ENCODE measurements around the gene PSMG3.
"Not testable (repeated sequence)": the region's sequence is repeated elsewhere in the genome, so short reads cannot be mapped to it uniquely, and the experiment has no call there.

Gene PSMG3

GRCh38 chr7:1596181-1597043 is 26.6 kb upstream of the PSMG3 start:
- no peak for DNase-seq

DNA sequence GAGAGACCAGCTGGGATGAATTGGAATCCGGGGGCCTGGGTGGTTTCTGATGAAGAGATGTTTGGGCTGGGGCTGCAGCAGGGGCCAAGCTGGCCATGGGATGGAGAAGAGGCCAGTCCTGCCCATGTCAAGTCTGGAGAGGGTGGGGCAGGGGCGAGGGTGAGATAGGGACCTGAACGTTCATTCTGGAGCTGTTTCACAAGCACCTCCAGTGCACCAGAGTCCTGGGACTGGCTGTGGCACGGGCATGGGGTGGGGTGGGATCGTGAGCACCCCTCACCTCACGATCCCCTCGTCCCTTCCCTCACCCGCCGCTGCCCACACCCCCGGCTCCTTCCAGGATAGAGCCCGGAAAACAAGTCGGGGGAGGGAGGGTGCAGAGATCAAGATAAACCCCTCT is 25.8 kb upstream of the PSMG3 start:
- no peak for DNase-seq

DNA sequence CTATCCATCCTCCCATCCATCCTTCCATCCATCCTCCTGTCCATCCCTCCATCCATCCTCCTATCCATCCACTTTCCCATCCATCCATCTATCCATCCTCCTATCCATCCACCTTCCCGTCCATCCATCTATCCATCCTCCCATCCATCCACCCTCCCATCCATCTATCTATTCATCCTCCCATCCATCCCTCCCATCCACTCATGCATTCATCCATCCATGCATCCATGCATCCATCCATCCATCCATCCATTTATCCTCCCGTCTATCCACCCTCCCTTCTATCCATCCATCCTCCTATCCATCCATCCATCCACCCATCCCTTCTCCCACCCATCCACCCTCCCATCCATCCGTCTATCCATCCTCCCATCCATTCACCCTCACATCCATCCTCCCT is 25.2 kb upstream of the PSMG3 start:
- no peak for DNase-seq

DNA sequence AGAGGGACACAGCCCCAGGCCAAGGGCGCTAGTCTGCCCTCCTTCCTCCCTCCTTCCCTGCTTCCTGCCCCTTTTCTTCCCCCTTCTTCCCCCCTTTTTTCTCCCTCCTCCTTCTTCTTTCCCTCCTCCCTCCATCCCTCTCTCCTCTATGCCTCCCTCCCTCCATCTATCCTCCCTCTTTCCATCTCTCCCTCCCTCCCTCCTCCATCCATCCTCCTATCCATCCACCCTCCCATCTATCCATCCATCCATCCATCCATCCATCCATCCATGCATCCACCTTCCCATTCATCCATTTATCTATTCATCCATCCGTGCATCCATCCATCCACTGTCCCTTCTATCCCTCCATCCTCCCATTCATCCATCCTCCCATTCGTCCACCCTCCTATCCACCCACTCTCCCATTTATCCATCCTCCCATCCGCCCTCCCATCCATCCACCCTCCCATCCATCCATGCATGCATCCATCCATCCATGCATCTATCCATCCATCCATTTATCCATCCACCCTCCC is 24.1 kb upstream of the PSMG3 start:
- no peak for DNase-seq

DNA sequence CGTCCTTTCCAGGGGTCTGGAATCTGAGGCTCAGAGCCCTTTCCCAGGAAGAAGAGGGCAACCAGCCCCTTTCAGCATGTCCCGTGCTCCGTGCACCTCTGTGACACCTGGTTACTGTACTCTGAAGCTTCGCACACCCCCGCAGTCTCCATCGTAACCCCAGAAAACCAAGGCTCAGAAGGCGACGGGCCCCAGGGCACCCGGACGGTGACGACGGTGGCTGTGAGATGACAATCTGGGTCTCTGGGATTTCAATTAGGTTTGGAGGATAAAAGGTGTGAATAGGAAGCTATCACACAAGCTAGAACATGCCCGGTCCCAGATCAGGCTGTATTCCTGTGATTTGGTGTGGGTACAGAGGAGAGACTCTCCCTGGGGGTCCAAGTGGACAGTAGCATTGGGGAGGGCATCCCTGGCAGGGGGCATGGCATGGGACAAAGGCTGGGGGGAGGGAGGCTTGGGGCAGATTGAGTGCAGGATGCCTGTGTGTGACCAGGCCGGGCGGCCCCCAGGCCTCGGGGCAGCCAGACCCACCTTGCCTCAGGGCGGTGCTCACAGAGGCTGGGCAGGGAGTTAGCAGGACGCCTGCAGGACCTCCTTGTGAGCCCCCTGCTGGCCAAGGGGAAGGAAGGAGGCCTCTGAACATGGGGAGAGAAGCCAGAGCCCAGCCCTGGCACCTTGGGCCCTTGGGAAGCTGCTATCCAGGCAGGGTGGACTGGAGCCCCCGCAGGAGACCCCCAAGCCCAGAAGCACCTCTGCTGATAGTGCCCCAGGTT is 23.4 kb upstream of the PSMG3 start:
- no peak for DNase-seq

DNA sequence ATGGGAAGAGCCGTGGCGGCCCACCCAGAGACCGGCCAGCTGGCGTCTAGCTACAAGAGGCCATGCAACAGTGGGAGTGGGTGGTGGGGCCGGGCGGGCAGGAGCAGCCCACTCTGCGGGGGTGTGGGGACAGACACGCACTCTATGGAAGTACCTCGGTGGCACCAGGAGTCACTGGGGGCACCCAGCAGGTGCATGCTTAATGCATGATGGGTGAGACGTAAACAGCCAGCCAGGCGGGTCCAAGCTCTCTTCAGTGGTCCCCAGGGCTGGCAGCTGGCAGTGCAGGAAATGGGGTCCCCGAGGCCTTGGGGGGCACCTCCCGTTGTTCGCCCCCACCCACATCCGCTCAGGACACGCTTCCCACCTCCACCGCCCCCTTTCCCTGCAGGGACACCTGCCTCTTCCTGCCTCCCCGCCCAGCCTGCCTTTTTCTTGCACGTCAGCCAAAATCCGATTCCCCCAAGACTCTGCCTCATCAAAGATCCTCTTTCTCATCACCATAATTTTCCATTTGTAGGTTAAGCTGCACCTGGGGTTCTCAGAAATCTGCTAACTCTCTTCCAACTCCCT is 22.6 kb upstream of the PSMG3 start:
- DNase-seq = no peak

DNA sequence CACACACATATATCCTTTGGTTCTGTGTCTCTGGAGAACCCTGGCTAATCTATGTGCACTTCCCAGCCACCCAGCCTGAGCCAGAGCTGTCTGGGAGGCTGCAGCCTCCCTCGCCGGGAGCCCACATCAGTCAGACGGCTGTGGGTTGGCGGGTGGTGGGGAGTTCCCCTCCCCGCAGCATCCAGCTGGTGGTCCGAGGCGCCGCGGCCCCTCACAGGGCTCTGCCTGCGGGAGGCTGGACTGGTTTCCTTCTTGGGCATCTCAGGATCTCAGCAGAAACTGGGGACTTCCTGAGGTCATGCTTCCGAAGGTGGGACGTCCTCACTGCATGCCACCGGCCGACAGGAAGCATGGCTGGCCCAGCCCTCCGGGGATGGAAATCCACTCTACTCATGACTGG is 22.0 kb upstream of the PSMG3 start:
- DNase-seq = no peak

DNA sequence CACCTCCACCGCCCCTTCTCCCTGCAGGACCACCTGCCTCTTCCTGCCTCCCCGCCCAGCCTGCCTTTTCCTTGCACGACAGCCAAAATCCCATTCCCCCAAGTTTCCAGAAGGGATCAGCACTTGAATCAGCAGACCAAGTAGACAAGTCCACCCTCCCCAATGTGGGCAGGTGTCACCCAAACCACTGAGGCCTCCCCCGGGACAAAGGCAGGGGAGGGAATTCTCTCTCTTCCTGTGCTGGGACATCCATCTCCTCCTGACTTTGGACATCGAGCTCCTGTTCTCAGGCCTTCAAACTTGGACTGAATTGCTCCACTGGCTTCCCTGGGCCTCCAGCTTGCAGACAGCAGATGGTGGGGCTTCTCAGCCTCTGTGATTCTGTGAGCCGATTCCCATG is 21.6 kb upstream of the PSMG3 start:
- DNase-seq = no peak

- no peak for DNase-seq
Measured at GRCh38 chr7:1590887-1591286, 21.1 kb upstream of the PSMG3 start.

- DNase-seq = no peak
Measured at GRCh38 chr7:1590476-1590875, 20.6 kb upstream of the PSMG3 start.

GRCh38 chr7:1588978-1589377 is 19.1 kb upstream of the PSMG3 start:
- DNase-seq = no peak

DNA sequence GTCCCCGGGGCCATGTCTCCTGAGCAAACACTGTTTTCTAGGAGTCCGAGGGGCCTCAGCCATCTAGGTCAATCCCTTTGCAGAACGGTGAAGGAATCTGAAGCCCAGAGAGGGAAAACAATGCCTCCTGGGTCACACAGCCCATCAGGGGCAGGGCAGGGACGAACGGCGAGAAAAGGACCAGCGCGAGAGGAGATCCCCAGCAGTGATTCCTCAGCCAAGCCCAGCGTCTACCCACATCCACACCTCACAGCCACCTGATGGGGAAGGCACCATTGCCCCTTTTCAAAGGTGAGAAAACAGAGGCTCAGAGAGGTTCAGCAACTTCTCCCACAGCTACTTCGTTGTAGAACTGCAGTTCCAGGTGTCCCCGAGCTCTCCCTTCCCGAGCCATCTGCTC is 17.9 kb upstream of the PSMG3 start:
- DNase-seq = no peak

DNA sequence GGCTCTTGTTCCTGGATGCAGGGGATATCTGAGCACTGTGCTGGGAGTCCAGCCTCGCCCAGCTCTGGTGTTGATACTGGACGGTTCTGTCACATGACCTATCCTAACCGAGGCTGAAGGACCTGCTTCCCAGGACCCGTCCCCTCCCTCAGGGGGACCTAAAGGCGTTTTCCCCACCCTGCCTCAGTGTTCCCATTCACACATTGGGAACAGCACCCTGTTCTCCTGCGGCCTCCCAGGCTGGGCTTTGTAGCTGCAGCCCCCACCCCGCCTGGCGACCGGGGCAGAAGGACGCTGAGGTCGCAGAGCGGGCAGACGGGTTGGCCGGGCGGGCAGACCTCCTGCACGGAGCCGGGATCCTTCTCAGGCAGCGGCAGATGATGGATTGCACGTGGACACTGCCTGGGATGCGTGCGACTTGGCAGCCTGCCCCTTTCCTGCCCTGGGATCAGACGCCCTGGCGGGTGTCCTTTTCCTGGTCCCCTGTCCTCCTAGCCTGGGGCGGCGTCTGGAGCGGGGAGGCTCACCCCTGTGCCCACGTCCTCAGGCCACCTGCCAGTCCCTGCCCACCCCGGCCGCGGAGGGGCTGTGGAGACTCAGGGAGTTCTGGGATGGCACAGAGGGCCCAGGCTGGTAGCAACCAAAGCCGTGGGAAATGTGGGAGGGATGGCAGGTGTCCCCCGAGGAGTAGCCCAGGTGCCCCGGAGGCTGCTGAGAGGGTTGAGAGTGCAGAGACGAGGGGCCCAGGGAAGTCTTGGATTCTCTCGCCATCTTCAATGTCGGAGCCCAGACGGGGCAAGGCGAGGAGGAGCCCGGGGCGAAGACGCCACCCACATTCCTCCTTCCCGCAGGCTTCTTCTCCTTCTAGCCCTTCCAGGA is 17.2 kb upstream of the PSMG3 start:
- DNase-seq = no peak

DNA sequence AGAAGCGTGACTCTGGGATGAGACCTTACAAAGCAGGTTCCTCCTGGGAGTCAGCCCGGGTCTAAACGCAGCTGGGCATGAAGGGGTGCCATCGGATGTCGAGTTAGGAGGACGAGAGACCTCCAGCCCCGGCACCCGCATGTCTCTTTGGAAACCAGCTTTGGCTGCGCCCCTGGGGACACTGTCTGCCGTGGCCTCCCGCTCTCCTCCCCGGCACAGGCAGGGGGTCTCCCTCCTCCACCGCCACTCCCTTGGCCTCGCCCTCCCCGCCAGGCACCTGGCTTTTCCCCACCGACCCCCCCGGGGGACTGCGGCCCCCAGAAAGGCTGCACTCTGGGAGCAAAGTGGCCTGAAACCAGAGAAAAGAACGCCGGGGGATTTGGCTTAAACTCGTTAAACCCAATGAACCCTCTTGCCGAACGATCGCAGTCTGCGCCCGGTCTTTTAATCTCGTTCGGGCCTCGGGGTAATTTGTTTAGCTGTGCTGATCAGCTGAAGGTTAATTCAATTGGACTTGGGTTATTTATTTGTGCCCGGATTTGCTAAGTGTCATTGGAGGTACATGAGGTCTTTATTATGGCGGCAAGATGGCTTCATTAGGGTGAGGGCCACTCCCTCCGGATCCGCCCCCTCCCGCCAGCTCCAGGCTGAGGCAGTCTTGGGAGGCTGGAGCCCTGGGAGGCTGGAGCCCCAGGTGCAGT is 16.4 kb upstream of the PSMG3 start:
- DNase-seq = no peak

- no peak for DNase-seq
Measured at GRCh38 chr7:1585142-1585981, 15.5 kb upstream of the PSMG3 start.

GRCh38 chr7:1584700-1585099 is 14.9 kb upstream of the PSMG3 start:
- no peak for DNase-seq

DNA sequence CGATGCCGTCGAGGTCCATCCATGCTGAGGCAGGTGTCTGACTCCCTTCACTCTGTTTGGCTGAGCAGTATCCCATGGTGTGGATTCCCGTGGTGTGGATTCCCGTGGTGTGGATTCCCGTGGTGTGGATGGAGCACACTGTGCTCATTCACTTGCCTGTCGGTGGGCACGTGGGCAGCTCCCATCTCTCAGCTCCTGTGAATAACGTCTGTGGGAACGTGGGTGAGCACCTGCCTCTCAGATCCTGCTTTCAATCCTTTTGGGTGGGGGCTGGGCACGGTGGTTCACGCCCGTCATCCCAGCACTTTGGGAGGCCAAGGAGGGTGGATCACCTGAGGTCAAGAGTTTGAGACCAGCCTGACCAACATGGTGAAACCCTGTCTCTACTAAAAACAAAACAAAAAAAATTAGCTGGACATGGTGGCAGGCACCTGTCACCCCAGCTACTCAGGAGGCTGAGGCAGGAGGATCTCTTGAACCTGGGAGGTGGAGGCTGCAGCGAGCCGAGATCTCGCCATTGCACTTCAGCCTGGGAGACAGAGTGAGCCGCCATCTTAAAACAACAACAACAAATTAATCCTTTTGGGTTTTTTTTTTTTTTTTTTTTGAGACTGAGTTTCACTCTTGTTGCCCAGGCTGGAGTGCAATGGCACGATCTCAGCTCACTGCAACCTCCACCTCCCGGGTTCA is 13.6 kb upstream of the PSMG3 start:
- DNase-seq = not testable (repeated sequence)

- no peak for DNase-seq
Measured at GRCh38 chr7:1580422-1581030, 10.7 kb upstream of the PSMG3 start.

- no peak for DNase-seq
Measured at GRCh38 chr7:1579481-1580421, 9.9 kb upstream of the PSMG3 start.
